Heart left ventricle (tissue), 16 donors: Measurements from ENCODE around the gene CCDC183. TPM values are rescaled to one million over a fixed set of nuclear protein-coding genes. Genes with fewer than 3 reads are reported as not detected.
"Not testable (repeated sequence)": the region's sequence is repeated elsewhere in the genome, so short reads cannot be mapped to it uniquely, and the experiment has no call there.

Source experiments
- ATAC-seq, 4 donors: fragments of 200-7000 bp; cut with Tn5 transposase; one replicate each; pipeline ENCODE4 v1.9.1; 2020 to 2022; ENCODE audit warnings: moderate library complexity in 4 of 4, mild to moderate bottlenecking in 3 of 4, moderate number of reproducible peaks in 1 of 4
- DNase-seq, 5 donors: peaks; one replicate each; pipeline ENCODE4 v3.0.0-alpha.2; 2020
- H3K27ac ChIP-seq, 12 donors: fragments of 200-600 bp; sonication (generic) in 4 of 12; one replicate each; pipeline versions ENCODE4 v1.5.0 to v1.8.0; 2016 to 2022; ENCODE audit warnings: mild to moderate bottlenecking in 2 of 12
- H3K27me3 ChIP-seq, 9 donors: fragments of 200-600 bp; sonication (generic) in 2 of 9; one replicate each; pipeline versions ENCODE4 v1.5.1 to v1.8.0; 2016 to 2022; ENCODE audit warnings: mild to moderate bottlenecking in 3 of 9
- H3K36me3 ChIP-seq, 9 donors: fragments of 200-600 bp; sonication (generic) in 2 of 9; one replicate each; pipeline versions ENCODE4 v1.5.0 to v1.8.0; 2018 to 2022; ENCODE audit warnings: mild to moderate bottlenecking in 2 of 9
- H3K4me1 ChIP-seq, 12 donors: fragments of 200-600 bp; sonication (generic) in 4 of 12; one replicate each; pipeline versions ENCODE4 v1.5.0 to v1.8.0; 2016 to 2022; ENCODE audit warnings: mild to moderate bottlenecking in 3 of 12
- H3K4me3 ChIP-seq, 12 donors: fragments of 200-600 bp; sonication (generic) in 4 of 12; one replicate each; pipeline versions ENCODE4 v1.5.0 to v1.8.0; 2017 to 2022; ENCODE audit warnings: mild to moderate bottlenecking in 9 of 12, moderate library complexity in 4 of 12
- H3K9me3 ChIP-seq, 12 donors: fragments of 200-600 bp; sonication (generic) in 4 of 12; one replicate each; pipeline versions ENCODE4 v1.5.0 to v1.8.0; 2016 to 2022; ENCODE audit warnings: mild to moderate bottlenecking in 1 of 12
- CTCF ChIP-seq, 12 donors: fragments of 200-600 bp; sonication (generic) in 4 of 12; IDR thresholded peaks; one replicate each; pipeline versions ENCODE4 v1.5.0 to v1.8.0; 2018 to 2022; ENCODE audit warnings: antibody characterized with exemption in 12 of 12, mild to moderate bottlenecking in 5 of 12
- POLR2A ChIP-seq, 2 donors: fragments of 450-650 bp; IDR thresholded peaks; one replicate each; pipeline ENCODE4 v1.6.1; 2017; ENCODE audit warnings: antibody characterized with exemption in 2 of 2, mild to moderate bottlenecking in 2 of 2, moderate library complexity in 2 of 2
- WGBS, 4 donors: extraction: QIAGEN DNeasy Blood & Tissue Kit in 2 of 4; methylation state at CpG; one replicate each; pipeline versions ENCODE4 v1.1.5 to v1.1.7; 2013 to 2018; 5-methylcytosine and 5-hydroxymethylcytosine counted together
- intact Hi-C, 10 donors: fragments of 100-400 bp; cut with DNase I; formaldehyde crosslinking; loops; one replicate each; pipeline versions ENCODE4 v1.11.1 to v1.14.2; 2022
- polyA plus RNA-seq, 2 donors: library from polyadenylated mRNA; stranded (reverse); fragments of 200-250 nt; gene quantifications; one replicate each; pipeline ENCODE4 v1.2.3, GENCODE V29; 2013
- total RNA-seq, 9 donors: library from RNA; depleted of rRNA in 2 of 9; stranded (reverse); fragments of >200 nt in 2 of 9; fragmentation: NEBNext Ultra II Directional in 3 of 9; extraction: Animal tissue kit (Norgen Biotek cat#: 25700) in 3 of 9; gene quantifications; one replicate each; pipeline versions ENCODE4 v1.1.0 to v1.2.4, GENCODE V29; 2016 to 2023
- donor health status: ischemic (EF 13 %, LVEDD 7.1; RV severe dilation, severe dysfunction).
- donor health status: healthy with polysubstance abuse.
- donor health status: DM: no; HTN: yes; CAD: no.
- donor health status: DM: no; HTN: no; CAD: no.
- donor health status: ischemic (EF 25% LVEDD 6.9; RV normal size, moderate dysfunction).
- donor health status: ischemic (EF 25% LVEDD 5.7; RV mildly dilated, moderate dysfunction).
- donor health status: healthy.
- donor health status: DM: yes; HTN: yes; CAD: no.
- donor health status: ischemic (EF 35%, LVEDD 5.7; RV mildly dilated, moderate dysfunction).
- donor health status: nonischemic (EF 11% LVEDD 7.7; RV severe dilation, severe dysfunction).
- donor health status: DM: yes; HTN: yes; CAD: no.
- donor health status: PGD.
- donor health status: ischemic (EF 29% LVEDD 5.4; RV normal size, mild dysfunction).
- donor health status: nonischemic (EF 23%, LVEDD 6.1; RV moderate dilation, normal function).

CCDC183 gene
- total and polyA plus RNA-seq, 11 donors, result 0.32 to 4.7 (median 1.4) TPM

GRCh38 chr9:136765041-136765440, 31.1 kb upstream of the CCDC183 start:
- ATAC-seq, result peak; percentile 40 to 80 (median 52)
- DNase-seq, result peak in 3 of 5 donors; percentile 20 to 66 (median 55)
- intact Hi-C loops, result no loop called here
- H3K27ac ChIP-seq, result peak overlapping the region in 5 of 12 donors; percentile 18 to 65 (median 41)
- H3K27me3 ChIP-seq, result peaks cover 0 to 7% (median 3%) of the 10 kb centered on the region in 9 donors
- TF ChIP-seq CTCF (IDR thresholded peaks at IDR 0.05) (no peak), POLR2A (IDR thresholded peaks at IDR 0.05) (no peak)
- H3K36me3 ChIP-seq, result no peaks in the 10 kb centered on the region
- H3K4me3 ChIP-seq, result no peak overlapping the region
- H3K4me1 ChIP-seq, result peaks cover 0 to 16% (median 2%) of the 10 kb centered on the region in 12 donors
- 71 to 98% (median 82%) methylated on average over 6 to 14 of the region's 14 CpGs for WGBS, 4 donors
- H3K9me3 ChIP-seq, result no peaks in the 10 kb centered on the region

GRCh38 chr9:136765745-136766409, 30.3 kb upstream of the CCDC183 start:
- 85 to 91% (median 89%) methylated on average over 14 of the region's 14 CpGs for WGBS, 4 donors
- H3K27me3 ChIP-seq, ATAC-seq, H3K4me3 ChIP-seq, H3K9me3 ChIP-seq, intact Hi-C loops, DNase-seq, H3K36me3 ChIP-seq: not testable (repeated sequence)
- peaks cover 0 to 14% (median 0%) of the 10 kb centered on the region in 12 donors for H3K4me1 ChIP-seq
- peak overlapping the region in 2 of 12 donors; percentile 1 to 35 for H3K27ac ChIP-seq

- H3K4me1 ChIP-seq, intact Hi-C loops, ATAC-seq, H3K27me3 ChIP-seq, H3K36me3 ChIP-seq, H3K27ac ChIP-seq, H3K9me3 ChIP-seq, H3K4me3 ChIP-seq: not testable (repeated sequence)
- DNase-seq, result peak in 4 of 5 donors; percentile 40 to 73 (median 60)
- WGBS, 4 donors, result 37 to 63% (median 47%) methylated on average over 12 to 18 of the region's 18 CpGs
- peak; percentile 17 to 45 (median 40) for TF ChIP-seq CTCF (IDR thresholded peaks at IDR 0.05)
These were observed 29.6 kb upstream of the CCDC183 start for GRCh38 chr9:136766410-136767120.

- Histone ChIP-seq H3K27me3 (peaks cover 0 to 7% (median 0%) of the 10 kb centered on the region in 9 donors), H3K4me1 (peaks cover 0 to 4% (median 0%) of the 10 kb centered on the region in 12 donors), H3K36me3 (no peaks in the 10 kb centered on the region), H3K9me3 (peaks cover 0 to 9% (median 5%) of the 10 kb centered on the region in 12 donors), H3K4me3 (no peak overlapping the region), H3K27ac (no peak overlapping the region)
- WGBS, 4 donors, result 10 to 23% (median 12%) methylated on average over 9 to 16 of the region's 16 CpGs
- intact Hi-C loops, result no loop called here
- ATAC-seq (peak in 2 of 4 donors; percentile 48 to 52), DNase-seq (peak in 1 of 5 donors; percentile 22)
- TF ChIP-seq POLR2A (IDR thresholded peaks at IDR 0.05), result no peak
- TF ChIP-seq CTCF (IDR thresholded peaks at IDR 0.05), result peak; percentile 23 to 50 (median 36)
These were observed 26.4 kb upstream of the CCDC183 start for GRCh38 chr9:136769710-136770191.
